PC-9 (cell line): ENCODE results near the gene GTPBP3. TPM values are rescaled to one million over a fixed set of nuclear protein-coding genes. Genes with fewer than 3 reads are reported as not detected.

ENCODE experiments used
- BruUV-seq: library from RNA; stranded (reverse); fragments of 400-500 nt; replicated peaks from 2 replicates; lab custom pipeline; 2021; lab: Mats Ljungman, UMichigan
- CTCF ChIA-PET: fragments of 300-600 bp; sonication (Branson Sonifier 250); formaldehyde crosslinking; loops from one replicate; lab custom pipeline; 2022; ENCODE audit warnings: antibody characterized with exemption; lab: Charles Lee
- POLR2A ChIA-PET: fragments of 300-600 bp; sonication (Branson Sonifier 250); formaldehyde crosslinking; loops from one replicate; lab custom pipeline; 2022; ENCODE audit warnings: antibody characterized with exemption; ENCODE audit not compliant: unreplicated experiment; lab: Charles Lee
- DNase-seq, 2 experiments: peaks; one replicate each; pipeline versions ENCODE4 v3.0.0 to v3.0.0-alpha.2; 2015 to 2022; ENCODE audit warnings: mixed read lengths in 1 of 2
- H2AFZ ChIP-seq: fragments of 200-600 bp; sonication (generic); 2 replicates; pipeline ENCODE4 v1.8.1; 2017; ENCODE audit warnings: antibody characterized with exemption
- H3F3A ChIP-seq: fragments of 200-600 bp; sonication (generic); 2 replicates; pipeline ENCODE4 v1.8.1; 2017; ENCODE audit warnings: antibody characterized with exemption, mild to moderate bottlenecking, low read depth; ENCODE audit not compliant: insufficient read depth
- H3K27ac ChIP-seq: fragments of 200-600 bp; sonication (generic); 2 replicates; pipeline ENCODE4 v1.6.1; 2016; ENCODE audit warnings: mixed run types
- H3K27me3 ChIP-seq: fragments of 200-600 bp; sonication (generic); 2 replicates; pipeline ENCODE4 v1.6.1; 2016; ENCODE audit warnings: low read depth, mixed run types; ENCODE audit not compliant: insufficient read depth
- H3K36me3 ChIP-seq: fragments of 200-600 bp; sonication (generic); 2 replicates; pipeline ENCODE4 v1.6.1; 2016; ENCODE audit warnings: low read depth, mixed run types
- H3K4me1 ChIP-seq: fragments of 200-600 bp; sonication (generic); replicated peaks from 2 replicates; pipeline ENCODE4 v1.6.1; 2016; ENCODE audit warnings: mixed run types; ENCODE audit not compliant: insufficient read depth
- H3K4me2 ChIP-seq: fragments of 200-600 bp; sonication (generic); 2 replicates; pipeline ENCODE4 v1.6.1; 2017; ENCODE audit warnings: mixed run types
- H3K4me3 ChIP-seq: fragments of 200-600 bp; sonication (generic); 2 replicates; pipeline ENCODE4 v1.6.1; 2016; ENCODE audit warnings: mixed run types
- H3K79me2 ChIP-seq: fragments of 200-600 bp; sonication (generic); 2 replicates; pipeline ENCODE4 v1.6.1; 2017; ENCODE audit warnings: low read depth, mixed run types
- H3K9me2 ChIP-seq: fragments of 200-600 bp; sonication (generic); 2 replicates; pipeline ENCODE4 v1.8.1; 2017; ENCODE audit warnings: mild to moderate bottlenecking; ENCODE audit not compliant: insufficient read depth
- H3K9me3 ChIP-seq: fragments of 200-600 bp; sonication (generic); 2 replicates; pipeline ENCODE4 v1.8.1; 2016; ENCODE audit warnings: low read depth; ENCODE audit not compliant: insufficient read depth
- H4K20me1 ChIP-seq: fragments of 200-600 bp; sonication (generic); 2 replicates; pipeline ENCODE4 v1.8.1; 2017; ENCODE audit not compliant: insufficient read depth
- EZH2 ChIP-seq: fragments of 200-600 bp; sonication (generic); IDR thresholded peaks from 2 replicates; pipeline ENCODE4 v1.8.0; 2017; ENCODE audit warnings: antibody characterized with exemption, low read depth
- intact Hi-C: fragments of 100-400 bp; cut with micrococcal nuclease; formaldehyde crosslinking; loops from one replicate; pipeline ENCODE4 v1.10.0; 2022; ENCODE audit not compliant: unreplicated experiment
- total RNA-seq: library from RNA; stranded (reverse); gene quantifications from 2 replicates; pipeline ENCODE4 v1.2.3, GENCODE V29; 2021
- TF ChIP-seq, protein P1 (sequence below): fragments of 200-600 bp; sonication (generic); conservative IDR thresholded peaks from 2 replicates; pipeline ENCODE4 v1.6.1; 2017; ENCODE audit warnings: mixed run types, antibody characterized with exemption, mild to moderate bottlenecking, moderate library complexity

The GTPBP3 gene
- total RNA-seq, 1 experiment from 2014 or later = 50.7 TPM

DNA sequence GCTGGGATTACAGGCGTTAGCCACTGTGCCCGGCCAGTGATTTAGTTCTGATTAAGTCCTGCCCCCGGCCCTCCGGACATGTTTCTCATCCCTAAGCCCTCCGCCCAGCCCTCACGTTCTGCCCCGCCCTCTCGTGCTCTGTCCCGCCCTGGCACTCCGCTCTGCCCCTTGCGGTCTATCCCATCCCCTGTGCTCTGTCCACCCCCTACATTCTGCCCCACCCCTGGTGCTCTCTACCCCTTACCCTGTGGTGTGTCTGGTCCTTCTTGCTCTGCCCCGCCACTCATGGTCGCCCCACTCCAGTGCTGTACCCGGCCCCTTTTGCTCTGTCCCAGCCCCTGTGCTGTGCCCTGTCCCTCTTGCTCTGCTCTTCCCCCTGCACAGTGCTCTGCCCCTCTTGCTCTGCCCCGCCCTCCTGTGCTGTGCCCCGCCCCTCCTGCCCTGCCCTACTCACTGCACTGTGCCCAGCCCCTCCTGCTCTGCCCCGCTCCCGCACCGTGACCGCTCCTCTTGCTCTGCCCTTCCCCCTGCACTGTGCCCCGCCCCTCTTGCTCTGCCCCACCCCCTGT lies 3.0 kb downstream of the GTPBP3 start:
- intact Hi-C loops = no loop called here
- Histone ChIP-seq H3F3A (peaks cover 54% of the 10 kb centered on the region; the same call in 1 of the 2 replicates), H4K20me1 (no peaks in the 10 kb centered on the region; the same call in 1 of the 2 replicates), H3K27ac (no peak overlapping the region), H3K9me3 (no peaks in the 10 kb centered on the region), H2AFZ (no peak overlapping the region), H3K36me3 (peaks cover 6% of the 10 kb centered on the region; the same call in 1 of the 2 replicates), H3K4me1 (peaks cover 17% of the 10 kb centered on the region), H3K4me3 (no peak overlapping the region), H3K4me2 (no peak overlapping the region), H3K27me3 (no peaks in the 10 kb centered on the region), H3K9me2 (no peaks in the 10 kb centered on the region), H3K79me2 (peaks cover 18% of the 10 kb centered on the region)
- POLR2A ChIA-PET = no interaction called here
- no peak for DNase-seq
- BruUV-seq = no TSS peak
- no peak for TF ChIP-seq EZH2
- TF ChIP-seq, protein P1, sequence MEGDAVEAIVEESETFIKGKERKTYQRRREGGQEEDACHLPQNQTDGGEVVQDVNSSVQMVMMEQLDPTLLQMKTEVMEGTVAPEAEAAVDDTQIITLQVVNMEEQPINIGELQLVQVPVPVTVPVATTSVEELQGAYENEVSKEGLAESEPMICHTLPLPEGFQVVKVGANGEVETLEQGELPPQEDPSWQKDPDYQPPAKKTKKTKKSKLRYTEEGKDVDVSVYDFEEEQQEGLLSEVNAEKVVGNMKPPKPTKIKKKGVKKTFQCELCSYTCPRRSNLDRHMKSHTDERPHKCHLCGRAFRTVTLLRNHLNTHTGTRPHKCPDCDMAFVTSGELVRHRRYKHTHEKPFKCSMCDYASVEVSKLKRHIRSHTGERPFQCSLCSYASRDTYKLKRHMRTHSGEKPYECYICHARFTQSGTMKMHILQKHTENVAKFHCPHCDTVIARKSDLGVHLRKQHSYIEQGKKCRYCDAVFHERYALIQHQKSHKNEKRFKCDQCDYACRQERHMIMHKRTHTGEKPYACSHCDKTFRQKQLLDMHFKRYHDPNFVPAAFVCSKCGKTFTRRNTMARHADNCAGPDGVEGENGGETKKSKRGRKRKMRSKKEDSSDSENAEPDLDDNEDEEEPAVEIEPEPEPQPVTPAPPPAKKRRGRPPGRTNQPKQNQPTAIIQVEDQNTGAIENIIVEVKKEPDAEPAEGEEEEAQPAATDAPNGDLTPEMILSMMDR = no peak
- CTCF ChIA-PET = no interaction called here

DNA sequence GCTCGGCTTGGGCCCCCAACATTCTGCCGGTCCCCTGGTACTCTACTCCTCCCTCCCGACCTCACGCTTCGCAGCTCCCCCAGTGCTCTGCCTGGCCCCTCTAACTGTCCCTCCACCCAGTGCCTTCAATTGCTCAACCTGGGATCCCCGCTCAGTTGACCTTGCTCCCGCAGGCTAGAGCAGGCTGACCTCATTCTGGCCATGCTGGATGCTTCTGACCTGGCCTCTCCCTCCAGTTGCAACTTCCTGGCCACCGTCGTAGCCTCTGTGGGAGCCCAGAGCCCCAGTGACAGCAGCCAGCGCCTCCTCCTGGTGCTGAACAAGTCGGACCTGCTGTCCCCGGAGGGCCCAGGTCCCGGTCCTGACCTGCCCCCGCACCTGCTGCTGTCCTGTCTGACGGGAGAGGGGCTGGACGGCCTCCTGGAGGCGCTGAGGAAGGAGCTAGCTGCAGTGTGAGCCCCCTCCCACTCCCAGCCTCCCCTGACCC lies 3.6 kb downstream of the GTPBP3 start:
- intact Hi-C loops = no loop called here
- H3K4me2 ChIP-seq = no peak overlapping the region
- H3K36me3 ChIP-seq = peaks cover 6% of the 10 kb centered on the region; the same call in 1 of the 2 replicates
- DNase-seq = no peak
- H3K9me2 ChIP-seq = no peaks in the 10 kb centered on the region
- no peak overlapping the region for H3K4me3 ChIP-seq
- BruUV-seq = no TSS peak
- no peaks in the 10 kb centered on the region for H3K27me3 ChIP-seq
- TF ChIP-seq, protein P1 = no peak
- no peak for TF ChIP-seq EZH2
- H2AFZ ChIP-seq = no peak overlapping the region
- H4K20me1 ChIP-seq = no peaks in the 10 kb centered on the region; the same call in 1 of the 2 replicates
- ChIA-PET CTCF (no interaction called here), POLR2A (no interaction called here)
- H3F3A ChIP-seq = peaks cover 49% of the 10 kb centered on the region; the same call in 1 of the 2 replicates
- peaks cover 12% of the 10 kb centered on the region for H3K4me1 ChIP-seq
- peaks cover 14% of the 10 kb centered on the region for H3K79me2 ChIP-seq
- H3K9me3 ChIP-seq = no peaks in the 10 kb centered on the region
- no peak overlapping the region for H3K27ac ChIP-seq

DNA sequence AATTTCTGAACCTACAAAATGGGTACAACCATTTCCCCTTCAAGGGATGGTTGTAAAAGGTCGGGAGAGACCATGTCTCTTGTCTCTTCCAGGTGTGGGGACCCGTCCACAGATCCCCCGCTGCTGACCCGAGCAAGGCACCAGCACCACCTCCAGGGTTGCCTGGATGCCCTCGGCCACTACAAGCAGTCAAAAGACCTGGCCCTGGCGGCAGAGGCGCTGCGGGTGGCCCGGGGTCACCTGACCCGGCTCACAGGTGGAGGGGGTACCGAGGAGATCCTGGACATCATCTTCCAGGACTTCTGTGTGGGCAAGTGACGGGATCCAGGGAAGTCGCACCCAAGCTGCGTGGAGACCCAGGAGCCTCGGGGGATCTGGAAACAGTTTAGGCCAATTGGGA lies 4.0 kb downstream of the GTPBP3 start:
- TF ChIP-seq, protein P1 = no peak
- TF ChIP-seq EZH2 = no peak
- Histone ChIP-seq H3K27ac (no peak overlapping the region), H3K79me2 (peaks cover 14% of the 10 kb centered on the region), H3K9me3 (no peaks in the 10 kb centered on the region), H4K20me1 (no peaks in the 10 kb centered on the region; the same call in 1 of the 2 replicates), H3K4me2 (no peak overlapping the region), H3K9me2 (no peaks in the 10 kb centered on the region), H3K4me1 (peaks cover 7% of the 10 kb centered on the region), H3K4me3 (no peak overlapping the region), H2AFZ (no peak overlapping the region), H3K36me3 (peaks cover 6% of the 10 kb centered on the region; the same call in 1 of the 2 replicates), H3F3A (peaks cover 47% of the 10 kb centered on the region; the same call in 1 of the 2 replicates), H3K27me3 (no peaks in the 10 kb centered on the region)
- intact Hi-C loops = no loop called here
- no peak for DNase-seq
- BruUV-seq = no TSS peak
- POLR2A ChIA-PET = no interaction called here
- CTCF ChIA-PET = no interaction called here
